ENCODE data around the gene FBXO8. TPM values are rescaled to one million over a fixed set of nuclear protein-coding genes. Genes with fewer than 3 reads are reported as not detected.

The FBXO8 gene
- total RNA-seq, 2 experiments from 2014 or later, result 19.7 to 21.3 TPM

DNA sequence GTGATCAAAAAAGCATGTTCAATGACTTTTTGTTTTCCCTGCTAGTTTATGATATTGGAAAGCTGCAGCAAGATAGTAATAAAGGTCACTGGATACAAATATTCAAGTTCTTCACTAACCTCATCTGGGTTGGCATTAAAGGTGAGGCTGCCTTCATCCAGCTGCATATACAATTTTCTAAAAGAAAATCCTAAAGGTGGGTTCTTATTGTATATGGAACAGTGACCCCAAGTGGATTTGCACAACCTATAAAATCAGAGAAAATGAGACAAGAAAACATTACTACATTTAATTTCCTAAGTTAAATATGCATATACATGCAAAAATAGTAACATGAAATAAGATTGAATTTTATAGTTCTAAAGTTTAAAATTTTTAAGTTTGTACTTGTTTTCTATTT, 23.9 kb downstream of the FBXO8 start:
- ChIA-PET CTCF (no interaction called here), POLR2A (no interaction called here)
- no peak overlapping the region for H3K4me3 Mint-ChIP-seq
- peaks cover 7% of the 10 kb centered on the region for H3K36me3 Mint-ChIP-seq
- no peaks in the 10 kb centered on the region for H3K9me3 Mint-ChIP-seq
- H3K27ac Mint-ChIP-seq, result no peak overlapping the region
- intact Hi-C loops (cut with micrococcal nuclease), result no loop called here
- H3K27me3 Mint-ChIP-seq, result no peaks in the 10 kb centered on the region
- H3K4me1 Mint-ChIP-seq (ENCODE audit: low read depth), result peaks cover 10% of the 10 kb centered on the region
- no peak for DNase-seq

DNA sequence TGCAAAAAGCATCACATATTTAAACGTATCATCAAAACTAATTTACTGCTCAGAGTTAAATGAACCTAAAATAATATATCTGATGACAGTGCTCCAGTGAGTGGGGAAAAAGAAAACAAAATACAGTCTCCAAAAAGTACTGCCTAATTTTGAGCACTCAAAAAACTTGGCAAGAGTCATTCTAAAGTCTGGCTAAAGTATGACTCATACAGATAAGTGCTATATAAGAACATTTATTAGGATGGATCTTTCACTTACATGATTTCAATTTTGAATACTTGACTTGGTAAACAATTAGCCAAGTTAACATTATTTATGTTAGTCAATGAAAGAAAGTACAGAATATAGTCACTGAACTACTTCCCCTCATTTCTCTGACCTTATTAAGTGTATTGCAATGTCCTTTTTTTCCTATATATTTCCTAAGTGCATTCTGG, 27.2 kb downstream of the FBXO8 start:
- ChIA-PET CTCF (no interaction called here), POLR2A (no interaction called here)
- H3K27me3 Mint-ChIP-seq, result no peaks in the 10 kb centered on the region
- no peak overlapping the region for H3K27ac Mint-ChIP-seq
- H3K9me3 Mint-ChIP-seq, result no peaks in the 10 kb centered on the region
- peaks cover 7% of the 10 kb centered on the region for H3K4me1 Mint-ChIP-seq (ENCODE audit: low read depth)
- peaks cover 5% of the 10 kb centered on the region for H3K36me3 Mint-ChIP-seq
- no peak for DNase-seq
- intact Hi-C loops (cut with micrococcal nuclease), result no loop called here
- no peak overlapping the region for H3K4me3 Mint-ChIP-seq

DNA sequence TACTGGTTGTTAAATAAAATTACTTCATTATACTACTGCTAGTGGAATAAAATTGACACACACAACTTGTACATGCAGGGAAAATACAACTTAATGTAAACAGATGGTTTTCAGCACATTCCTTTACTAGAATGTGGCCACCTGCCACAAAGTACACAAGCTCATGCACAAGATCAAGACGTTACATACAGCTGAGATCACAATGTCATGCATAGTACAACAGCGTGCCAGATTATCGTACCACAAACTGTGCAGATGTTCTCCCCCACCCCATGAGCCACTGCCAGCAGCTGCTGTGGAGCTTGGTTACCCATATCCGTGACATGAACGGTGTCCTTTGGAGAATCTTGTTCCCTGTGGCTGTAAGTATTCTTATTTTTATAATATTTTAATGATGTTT, 27.7 kb downstream of the FBXO8 start:
- intact Hi-C loops (cut with micrococcal nuclease), result no loop called here
- Mint-ChIP-seq H3K27ac (no peak overlapping the region), H3K4me3 (no peak overlapping the region), H3K36me3 (peaks cover 5% of the 10 kb centered on the region), H3K4me1 (ENCODE audit: low read depth) (peaks cover 7% of the 10 kb centered on the region), H3K9me3 (no peaks in the 10 kb centered on the region), H3K27me3 (no peaks in the 10 kb centered on the region)
- POLR2A ChIA-PET, result no interaction called here
- DNase-seq, result no peak
- CTCF ChIA-PET, result no interaction called here

DNA sequence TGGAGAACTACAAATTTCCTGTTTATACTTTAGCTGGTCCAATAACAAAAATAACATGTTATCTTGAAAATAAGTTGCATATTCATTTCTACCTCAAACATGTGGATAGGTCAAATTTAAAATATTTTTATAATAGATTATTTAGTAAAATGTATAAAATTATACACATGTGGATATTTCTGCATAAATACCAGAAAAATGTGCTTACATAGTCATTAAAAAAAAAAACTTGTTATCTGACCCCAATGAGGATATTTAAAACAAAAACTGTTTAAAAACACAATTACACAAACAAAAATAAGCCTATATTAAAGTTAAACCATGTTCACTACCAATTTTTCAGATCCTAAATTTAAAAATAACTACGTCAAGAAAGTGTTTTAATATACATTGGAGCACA, 28.1 kb downstream of the FBXO8 start:
- Mint-ChIP-seq H3K4me3 (no peak overlapping the region), H3K27me3 (no peaks in the 10 kb centered on the region), H3K36me3 (peaks cover 7% of the 10 kb centered on the region), H3K27ac (no peak overlapping the region), H3K4me1 (ENCODE audit: low read depth) (peaks cover 7% of the 10 kb centered on the region), H3K9me3 (no peaks in the 10 kb centered on the region)
- CTCF ChIA-PET, result no interaction called here
- POLR2A ChIA-PET, result no interaction called here
- intact Hi-C loops (cut with micrococcal nuclease), result no loop called here
- no peak for DNase-seq

DNA sequence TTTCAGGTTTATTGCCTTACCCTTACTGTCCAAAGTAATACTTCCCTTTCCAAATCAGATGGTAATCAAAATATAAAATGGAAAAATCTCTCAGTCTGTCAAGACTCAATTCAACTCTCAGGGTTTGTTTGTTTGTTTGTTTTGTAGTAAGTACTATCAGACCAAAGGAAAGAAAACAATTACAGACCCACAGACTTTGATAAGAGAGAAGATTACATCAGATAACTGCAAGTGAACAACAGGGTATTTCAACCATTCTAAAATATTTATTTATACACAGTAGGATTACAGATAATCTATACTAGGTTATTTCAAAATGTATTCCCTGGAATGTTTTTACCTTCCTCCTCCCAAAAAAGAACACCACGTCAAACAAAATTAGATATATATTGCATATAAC, 28.9 kb downstream of the FBXO8 start:
- Mint-ChIP-seq H3K36me3 (peaks cover 9% of the 10 kb centered on the region), H3K9me3 (no peaks in the 10 kb centered on the region), H3K4me3 (no peak overlapping the region), H3K27me3 (no peaks in the 10 kb centered on the region), H3K27ac (no peak overlapping the region), H3K4me1 (ENCODE audit: low read depth) (peaks cover 7% of the 10 kb centered on the region)
- DNase-seq, result no peak
- intact Hi-C loops (cut with micrococcal nuclease), result no loop called here
- CTCF ChIA-PET, result no interaction called here
- POLR2A ChIA-PET, result no interaction called here

DNA sequence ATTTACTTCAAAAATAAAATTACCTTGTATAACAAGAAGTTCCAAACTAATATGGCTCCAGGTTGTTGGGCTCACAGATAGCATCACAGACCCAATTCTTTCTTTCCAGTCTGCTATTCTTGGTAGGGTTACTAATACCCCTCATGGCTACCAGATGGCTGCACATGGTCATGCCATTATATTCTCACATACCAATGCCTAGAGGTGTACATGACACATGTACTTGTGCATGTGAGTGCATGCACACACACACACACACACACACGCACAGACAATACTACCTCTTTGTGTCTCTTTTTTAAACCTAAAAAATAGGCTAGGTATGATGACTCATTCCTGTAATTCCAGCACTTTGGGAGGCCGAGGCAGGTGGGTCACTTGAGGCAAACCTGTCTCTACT, 31.1 kb downstream of the FBXO8 start:
- intact Hi-C loops (cut with micrococcal nuclease), result no loop called here
- ChIA-PET CTCF (no interaction called here), POLR2A (no interaction called here)
- Mint-ChIP-seq H3K27ac (no peak overlapping the region), H3K9me3 (no peaks in the 10 kb centered on the region), H3K36me3 (peaks cover 6% of the 10 kb centered on the region), H3K4me3 (no peak overlapping the region), H3K4me1 (ENCODE audit: low read depth) (peaks cover 7% of the 10 kb centered on the region), H3K27me3 (no peaks in the 10 kb centered on the region)
- DNase-seq, result no peak

DNA sequence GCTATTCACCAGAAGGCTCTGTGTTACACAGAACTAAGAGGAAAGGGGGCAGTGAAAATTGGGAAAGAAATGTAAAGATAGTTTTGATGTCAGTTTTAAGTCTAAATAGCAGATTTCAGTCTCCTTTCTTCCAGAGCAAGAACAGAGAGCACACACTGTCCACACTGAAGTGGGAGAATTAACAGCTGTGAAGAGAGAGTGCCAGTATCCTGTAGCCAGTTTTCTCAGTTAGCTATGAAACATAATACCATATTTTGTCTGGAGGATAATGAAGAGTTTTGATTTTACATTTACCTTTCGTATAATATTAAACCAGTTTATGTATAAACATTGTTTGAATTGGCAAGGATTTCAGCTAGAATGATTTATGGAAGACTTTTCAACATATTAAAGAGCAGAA, 35.1 kb downstream of the FBXO8 start:
- H3K4me1 Mint-ChIP-seq (ENCODE audit: low read depth), result peaks cover 3% of the 10 kb centered on the region
- H3K27me3 Mint-ChIP-seq, result no peaks in the 10 kb centered on the region
- DNase-seq, result no peak
- H3K4me3 Mint-ChIP-seq, result no peak overlapping the region
- H3K36me3 Mint-ChIP-seq, result peaks cover 5% of the 10 kb centered on the region
- POLR2A ChIA-PET, result no interaction called here
- CTCF ChIA-PET, result no interaction called here
- no peaks in the 10 kb centered on the region for H3K9me3 Mint-ChIP-seq
- H3K27ac Mint-ChIP-seq, result no peak overlapping the region
- intact Hi-C loops (cut with micrococcal nuclease), result no loop called here

DNA sequence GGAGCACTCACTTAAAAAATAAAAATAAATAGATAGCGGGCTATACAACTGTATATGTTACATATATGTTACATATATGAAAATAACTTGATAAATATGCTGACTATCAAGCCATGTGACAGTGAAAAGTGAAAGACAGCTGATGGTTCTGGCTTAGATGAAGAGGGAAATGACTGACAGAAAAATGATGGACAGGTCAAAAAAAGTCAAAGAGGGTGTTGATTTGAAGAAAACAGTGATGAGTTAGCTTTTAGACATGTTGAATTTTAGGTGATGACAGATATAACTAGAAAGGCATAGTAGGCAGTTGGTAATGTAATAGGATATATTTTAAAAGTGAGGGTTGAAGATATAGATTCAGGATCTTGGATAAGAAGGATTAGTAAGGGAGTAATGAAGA, 37.8 kb downstream of the FBXO8 start:
- intact Hi-C loops (cut with micrococcal nuclease), result no loop called here
- H3K27me3 Mint-ChIP-seq, result no peaks in the 10 kb centered on the region
- ChIA-PET CTCF (no interaction called here), POLR2A (no interaction called here)
- H3K27ac Mint-ChIP-seq, result no peak overlapping the region
- no peaks in the 10 kb centered on the region for H3K4me1 Mint-ChIP-seq (ENCODE audit: low read depth)
- no peak overlapping the region for H3K4me3 Mint-ChIP-seq
- H3K36me3 Mint-ChIP-seq, result peaks cover 7% of the 10 kb centered on the region
- H3K9me3 Mint-ChIP-seq, result no peaks in the 10 kb centered on the region
- no peak for DNase-seq

DNA sequence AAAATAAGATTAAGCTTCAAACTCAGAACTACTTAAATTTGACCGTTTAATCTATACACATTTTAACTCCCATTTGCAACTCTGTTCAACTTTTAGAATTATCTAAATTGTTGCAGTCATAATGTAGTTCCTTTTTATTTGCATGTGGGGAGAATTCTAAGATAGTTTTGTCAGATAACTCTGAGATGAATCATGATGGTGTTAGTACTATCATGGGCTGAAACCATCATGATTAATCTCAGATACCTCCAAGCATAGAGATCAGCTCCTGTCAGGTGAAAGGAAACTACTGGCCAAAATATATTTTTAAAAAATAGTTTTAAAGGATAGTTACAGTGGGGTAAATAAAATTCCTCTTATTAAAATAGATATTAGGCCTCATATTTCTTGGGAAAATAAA, 39.0 kb downstream of the FBXO8 start:
- Mint-ChIP-seq H3K4me3 (no peak overlapping the region), H3K27me3 (no peaks in the 10 kb centered on the region), H3K9me3 (no peaks in the 10 kb centered on the region), H3K4me1 (ENCODE audit: low read depth) (no peaks in the 10 kb centered on the region), H3K27ac (no peak overlapping the region), H3K36me3 (peaks cover 4% of the 10 kb centered on the region)
- CTCF ChIA-PET, result interaction anchor here (1.3 kb wide), 1 partner anchor 22 kb away, joined by 3 read pairs; no protein-coding TSS in a partner anchor
- no peak for DNase-seq
- intact Hi-C loops (cut with micrococcal nuclease), result no loop called here
- POLR2A ChIA-PET, result no interaction called here

DNA sequence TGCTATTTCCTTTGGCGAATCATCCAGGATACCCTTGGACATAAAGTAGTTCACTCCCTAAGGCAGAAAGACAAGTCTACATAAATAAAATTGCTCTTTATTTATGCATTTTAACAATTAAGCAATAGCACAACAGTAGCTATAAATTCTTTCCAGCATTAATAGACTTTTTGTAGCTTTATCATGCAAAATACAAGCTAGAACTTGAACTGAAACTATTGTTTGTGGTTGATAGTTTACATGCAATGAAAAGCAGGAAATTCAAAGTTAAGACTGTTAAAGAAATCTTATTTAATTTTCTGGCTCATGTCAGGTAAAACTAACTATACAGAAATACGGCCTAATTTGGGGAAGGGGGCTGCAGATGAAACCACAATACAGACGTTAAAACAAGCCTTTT, 42.3 kb downstream of the FBXO8 start:
- Mint-ChIP-seq H3K27ac (no peak overlapping the region), H3K27me3 (no peaks in the 10 kb centered on the region), H3K36me3 (peaks cover 8% of the 10 kb centered on the region), H3K4me1 (ENCODE audit: low read depth) (no peaks in the 10 kb centered on the region), H3K4me3 (no peak overlapping the region), H3K9me3 (no peaks in the 10 kb centered on the region)
- intact Hi-C loops (cut with micrococcal nuclease), result no loop called here
- POLR2A ChIA-PET, result no interaction called here
- CTCF ChIA-PET, result interaction anchor here (0.7 kb wide), 1 partner anchor 9 kb away, joined by 3 read pairs; no protein-coding TSS in a partner anchor
- DNase-seq, result no peak

DNA sequence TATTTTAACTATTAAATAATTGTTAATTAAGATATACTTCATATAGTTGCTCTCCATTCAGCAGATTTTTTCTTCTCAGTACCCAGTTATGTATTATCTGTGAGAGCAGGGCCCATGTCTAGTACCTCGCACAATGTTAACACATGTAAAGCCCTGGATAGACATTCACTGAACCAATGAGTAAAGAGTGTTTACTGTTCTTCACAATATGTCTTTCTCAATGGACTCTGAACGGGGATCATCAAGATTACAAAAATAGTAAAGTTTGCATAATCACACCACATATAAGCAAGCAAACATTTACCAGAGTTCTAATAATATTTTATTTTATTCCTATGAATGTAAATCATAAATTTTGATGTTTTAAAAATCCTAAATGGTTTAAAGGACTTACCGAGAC, 47.1 kb downstream of the FBXO8 start:
- H3K27me3 Mint-ChIP-seq, result no peaks in the 10 kb centered on the region
- DNase-seq, result no peak
- ChIA-PET CTCF (no interaction called here), POLR2A (no interaction called here)
- H3K4me3 Mint-ChIP-seq, result no peak overlapping the region
- H3K27ac Mint-ChIP-seq, result no peak overlapping the region
- no peaks in the 10 kb centered on the region for H3K4me1 Mint-ChIP-seq (ENCODE audit: low read depth)
- peaks cover 5% of the 10 kb centered on the region for H3K36me3 Mint-ChIP-seq
- intact Hi-C loops (cut with micrococcal nuclease), result no loop called here
- H3K9me3 Mint-ChIP-seq, result no peaks in the 10 kb centered on the region

DNA sequence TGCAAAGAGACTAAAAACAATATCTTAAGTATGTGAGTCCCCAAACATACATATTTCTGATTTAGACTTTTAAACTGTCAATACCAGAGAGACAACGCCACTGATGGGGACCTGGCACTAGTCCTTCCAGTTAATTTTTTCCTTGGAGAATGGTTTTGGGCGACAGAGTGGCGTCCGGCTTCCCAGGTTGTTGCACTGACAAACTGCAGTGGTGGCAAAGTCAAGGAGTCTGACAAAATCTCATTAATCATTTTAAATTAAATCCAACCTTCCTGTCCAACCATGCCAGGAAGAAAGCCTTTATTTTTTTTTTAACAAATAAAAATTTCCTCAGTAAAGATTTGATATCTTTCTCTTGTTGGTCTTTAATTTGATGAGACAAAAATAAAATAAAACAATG, 52.8 kb downstream of the FBXO8 start:
- ChIA-PET CTCF (no interaction called here), POLR2A (no interaction called here)
- no peaks in the 10 kb centered on the region for H3K4me1 Mint-ChIP-seq (ENCODE audit: low read depth)
- intact Hi-C loops (cut with micrococcal nuclease), result no loop called here
- no peaks in the 10 kb centered on the region for H3K36me3 Mint-ChIP-seq
- peaks cover 4% of the 10 kb centered on the region for H3K27me3 Mint-ChIP-seq
- H3K27ac Mint-ChIP-seq, result no peak overlapping the region
- DNase-seq, result no peak
- no peak overlapping the region for H3K4me3 Mint-ChIP-seq
- H3K9me3 Mint-ChIP-seq, result no peaks in the 10 kb centered on the region

DNA sequence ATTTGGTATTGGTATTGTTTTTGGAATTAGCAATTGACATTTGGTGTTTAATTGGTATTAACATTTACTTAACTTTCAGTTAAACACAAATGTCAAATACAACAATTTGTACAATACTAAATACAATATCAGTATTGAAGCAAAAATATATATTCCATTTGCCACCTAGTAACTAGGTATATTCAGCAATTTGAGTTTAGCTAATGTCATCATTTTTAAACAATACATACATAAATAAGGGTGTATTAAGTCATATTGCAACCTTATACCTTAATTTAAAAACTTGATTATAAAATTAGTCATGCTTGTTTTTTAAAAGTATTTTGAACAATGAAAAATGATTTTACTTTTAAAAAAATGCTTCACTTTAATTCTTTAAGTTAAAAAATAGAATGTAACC, 53.3 kb downstream of the FBXO8 start:
- CTCF ChIA-PET, result no interaction called here
- H3K9me3 Mint-ChIP-seq, result no peaks in the 10 kb centered on the region
- no peak for DNase-seq
- POLR2A ChIA-PET, result no interaction called here
- peaks cover 9% of the 10 kb centered on the region for H3K27me3 Mint-ChIP-seq
- no peak overlapping the region for H3K4me3 Mint-ChIP-seq
- intact Hi-C loops (cut with micrococcal nuclease), result no loop called here
- no peaks in the 10 kb centered on the region for H3K36me3 Mint-ChIP-seq
- H3K27ac Mint-ChIP-seq, result no peak overlapping the region
- H3K4me1 Mint-ChIP-seq (ENCODE audit: low read depth), result no peaks in the 10 kb centered on the region

DNA sequence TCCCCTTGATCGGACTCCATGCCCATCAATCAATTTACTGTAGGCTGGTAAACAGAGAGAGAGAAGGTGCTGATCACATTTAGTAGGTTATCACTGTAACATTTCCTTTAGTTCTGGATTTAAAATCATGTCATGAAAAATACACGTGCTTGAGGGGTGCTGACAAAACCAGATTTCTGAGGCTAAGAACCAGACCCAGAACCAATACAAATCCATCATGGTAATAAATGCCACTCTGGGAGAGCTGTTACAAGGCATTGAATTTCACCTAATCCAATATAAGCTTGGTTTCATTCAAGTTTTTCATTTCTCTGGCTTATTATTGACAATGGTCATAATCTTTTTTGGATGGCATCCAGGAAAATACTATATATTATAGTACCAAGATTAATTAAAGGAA, 54.5 kb downstream of the FBXO8 start:
- no peak overlapping the region for H3K4me3 Mint-ChIP-seq
- intact Hi-C loops (cut with micrococcal nuclease), result no loop called here
- ChIA-PET CTCF (no interaction called here), POLR2A (no interaction called here)
- H3K4me1 Mint-ChIP-seq (ENCODE audit: low read depth), result no peaks in the 10 kb centered on the region
- DNase-seq, result no peak
- peaks cover 10% of the 10 kb centered on the region for H3K27me3 Mint-ChIP-seq
- H3K9me3 Mint-ChIP-seq, result no peaks in the 10 kb centered on the region
- H3K36me3 Mint-ChIP-seq, result no peaks in the 10 kb centered on the region
- no peak overlapping the region for H3K27ac Mint-ChIP-seq
